H1 (cell line): ENCODE measurements around the gene MYOCD.

Experiments used
- ATF3 ChIP-seq: IDR thresholded peaks from 2 replicates; pipeline ENCODE4 v1.6.1; 2011; ENCODE audit warnings: low read depth, mild to moderate bottlenecking, low read length; ENCODE audit not compliant: insufficient read depth
- CEBPB ChIP-seq: IDR thresholded peaks from 2 replicates; pipeline ENCODE4 v1.6.1; 2012; ENCODE audit warnings: low read depth, low read length
- CTCF ChIP-seq, 3 experiments: IDR thresholded peaks; 1 replicate in 2 of 3; 2 replicates in 1 of 3; pipeline versions ENCODE4 v1.5.1 to v1.6.1; 2011; ENCODE audit warnings: low read length in 3 of 3, mild to moderate bottlenecking in 3 of 3, inconsistent platforms in 2 of 3, low read depth in 1 of 3, moderate library complexity in 1 of 3; ENCODE audit not compliant: insufficient read depth in 1 of 3; ENCODE audit errors: control extremely low read depth in 1 of 3
- EP300 ChIP-seq, 2 experiments: IDR thresholded peaks; 1 replicate in 1 of 2; 2 replicates in 1 of 2; pipeline ENCODE4 v1.6.1; 2011 to 2012; ENCODE audit warnings: low read depth in 2 of 2, low read length in 2 of 2, mild to moderate bottlenecking in 2 of 2, borderline replicate concordance in 1 of 2, inconsistent platforms in 1 of 2, moderate library complexity in 1 of 2
- EZH2 ChIP-seq: fragments of 200-600 bp; sonication (generic); IDR thresholded peaks from 2 replicates; pipeline ENCODE4 v1.7.1; 2012; ENCODE audit warnings: low read depth, mild to moderate bottlenecking, moderate library complexity, low read length, inconsistent platforms; ENCODE audit not compliant: severe bottlenecking
- FOSL1 ChIP-seq: IDR thresholded peaks from 2 replicates; pipeline ENCODE4 v1.6.1; 2011; ENCODE audit warnings: mild to moderate bottlenecking, low read depth, low read length, moderate library complexity; ENCODE audit not compliant: insufficient read depth
- NRF1 ChIP-seq: IDR thresholded peaks from 2 replicates; pipeline ENCODE4 v1.6.1; 2011; ENCODE audit warnings: mild to moderate bottlenecking, low read depth, low read length, improper control_type of control experiment
- POLR2A ChIP-seq, 2 experiments: IDR thresholded peaks; 1 replicate in 1 of 2; 2 replicates in 1 of 2; pipeline ENCODE4 v1.6.1; 2011; ENCODE audit warnings: low read depth in 2 of 2, low read length in 2 of 2, mild to moderate bottlenecking in 2 of 2; ENCODE audit errors: control extremely low read depth in 1 of 2
- POLR2AphosphoS5 ChIP-seq: IDR thresholded peaks from 2 replicates; pipeline ENCODE4 v1.6.1; 2011; ENCODE audit warnings: low read depth, low read length
- RFX5 ChIP-seq: IDR thresholded peaks from 2 replicates; pipeline ENCODE4 v1.6.1; 2011; ENCODE audit warnings: low read depth, low read length, improper control_type of control experiment, borderline replicate concordance
- SP2 ChIP-seq: IDR thresholded peaks from 2 replicates; pipeline ENCODE4 v1.6.1; 2012; ENCODE audit warnings: mild to moderate bottlenecking, low read length, inconsistent platforms
- SP4 ChIP-seq: IDR thresholded peaks from 2 replicates; pipeline ENCODE4 v1.6.1; 2012; ENCODE audit warnings: low read length, inconsistent platforms
- SUZ12 ChIP-seq: fragments of 200-600 bp; sonication (generic); IDR thresholded peaks from 2 replicates; pipeline ENCODE4 v1.6.1; 2012; ENCODE audit warnings: mild to moderate bottlenecking, inconsistent platforms, low read length, moderate library complexity, mixed read lengths

- TF ChIP-seq FOSL1 = no peak
- TF ChIP-seq POLR2AphosphoS5 = no peak
- TF ChIP-seq CEBPB = no peak
- TF ChIP-seq SP4 = no peak
- no peak for TF ChIP-seq CTCF (IDR thresholded peaks at IDR 0.05; ENCODE audit: control extremely low read depth in 1 of 3, insufficient read depth in 1 of 3, low read depth in 1 of 3, low read length in 3 of 3)
- no peak for TF ChIP-seq NRF1
- no peak for TF ChIP-seq ATF3
- no peak for TF ChIP-seq POLR2A (IDR thresholded peaks at IDR 0.05; ENCODE audit: control extremely low read depth in 1 of 2, low read depth in 2 of 2, low read length in 2 of 2)
- no peak for TF ChIP-seq SP2
- no peak for TF ChIP-seq SUZ12
- TF ChIP-seq EP300 (IDR thresholded peaks at IDR 0.05; ENCODE audit: borderline replicate concordance in 1 of 2, low read depth in 2 of 2, low read length in 2 of 2) = no peak
- no peak for TF ChIP-seq EZH2
- no peak for TF ChIP-seq RFX5
These were observed 69.8 kb downstream of the MYOCD start for GRCh38 chr17:12735517-12735916.
